Measurements from ENCODE around the gene PPIA.
A peak's percentile ranks its signal among the peaks of the same experiment; 100 is the strongest.
"Not testable (repeated sequence)": the region's sequence is repeated elsewhere in the genome, so short reads cannot be mapped to it uniquely, and the experiment has no call there.

The PPIA gene

GRCh38 chr7:44787762-44788161 lies 8.7 kb upstream of the PPIA start:
- no peak overlapping the region for H3K27ac Mint-ChIP-seq
- no peaks in the 10 kb centered on the region for H3K4me1 Mint-ChIP-seq (ENCODE audit: low read depth)
- H3K4me3 Mint-ChIP-seq = no peak overlapping the region
- no peaks in the 10 kb centered on the region for H3K36me3 Mint-ChIP-seq (ENCODE audit: low read depth)
- H3K9me3 Mint-ChIP-seq = peaks cover 6% of the 10 kb centered on the region
- DNase-seq (ENCODE audit: low spot score) = no peak
- H3K27me3 Mint-ChIP-seq (ENCODE audit: low read depth) = no peaks in the 10 kb centered on the region

GRCh38 chr7:44789990-44790389 lies 6.5 kb upstream of the PPIA start:
- H3K36me3 Mint-ChIP-seq (ENCODE audit: low read depth) = no peaks in the 10 kb centered on the region
- H3K9me3 Mint-ChIP-seq = no peaks in the 10 kb centered on the region
- no peak overlapping the region for H3K27ac Mint-ChIP-seq
- peaks cover 2% of the 10 kb centered on the region for H3K4me1 Mint-ChIP-seq (ENCODE audit: low read depth)
- no peaks in the 10 kb centered on the region for H3K27me3 Mint-ChIP-seq (ENCODE audit: low read depth)
- H3K4me3 Mint-ChIP-seq = no peak overlapping the region
- DNase-seq (ENCODE audit: low spot score) = no peak

GRCh38 chr7:44791278-44792219 lies 4.9 kb upstream of the PPIA start:
- no peak for DNase-seq (ENCODE audit: low spot score)
- Mint-ChIP-seq H3K4me1 (ENCODE audit: low read depth) (peaks cover 2% of the 10 kb centered on the region), H3K36me3 (ENCODE audit: low read depth) (no peaks in the 10 kb centered on the region), H3K27ac (no peak overlapping the region), H3K4me3 (no peak overlapping the region), H3K27me3 (ENCODE audit: low read depth) (no peaks in the 10 kb centered on the region), H3K9me3 (no peaks in the 10 kb centered on the region)

- H3K9me3 Mint-ChIP-seq = no peaks in the 10 kb centered on the region
- H3K27me3 Mint-ChIP-seq (ENCODE audit: low read depth) = no peaks in the 10 kb centered on the region
- no peak overlapping the region for H3K27ac Mint-ChIP-seq
- peaks cover 20% of the 10 kb centered on the region for H3K36me3 Mint-ChIP-seq (ENCODE audit: low read depth)
- peaks cover 12% of the 10 kb centered on the region for H3K4me1 Mint-ChIP-seq (ENCODE audit: low read depth)
- no peak for DNase-seq (ENCODE audit: low spot score)
- no peak overlapping the region for H3K4me3 Mint-ChIP-seq
Observed at GRCh38 chr7:44793919-44794318, 2.6 kb upstream of the PPIA start.

GRCh38 chr7:44794331-44794730 lies 2.1 kb upstream of the PPIA start:
- Mint-ChIP-seq H3K36me3 (ENCODE audit: low read depth) (peaks cover 22% of the 10 kb centered on the region), H3K4me1 (ENCODE audit: low read depth) (peaks cover 13% of the 10 kb centered on the region), H3K9me3 (no peaks in the 10 kb centered on the region), H3K4me3 (no peak overlapping the region), H3K27ac (no peak overlapping the region), H3K27me3 (ENCODE audit: low read depth) (no peaks in the 10 kb centered on the region)
- no peak for DNase-seq (ENCODE audit: low spot score)

GRCh38 chr7:44796034-44796503 lies 412 bp upstream of the PPIA start:
- DNase-seq (ENCODE audit: low spot score) = no peak
- Mint-ChIP-seq H3K4me1 (ENCODE audit: low read depth) (peaks cover 26% of the 10 kb centered on the region), H3K27ac (peak overlapping the region; percentile 97), H3K36me3 (ENCODE audit: low read depth) (peaks cover 39% of the 10 kb centered on the region), H3K9me3 (no peaks in the 10 kb centered on the region), H3K27me3 (ENCODE audit: low read depth) (no peaks in the 10 kb centered on the region), H3K4me3 (peak overlapping the region; percentile 97)

GRCh38 chr7:44797329-44798258 lies 1.1 kb downstream of the PPIA start:
- no peaks in the 10 kb centered on the region for H3K27me3 Mint-ChIP-seq (ENCODE audit: low read depth)
- peaks cover 54% of the 10 kb centered on the region for H3K36me3 Mint-ChIP-seq (ENCODE audit: low read depth)
- H3K4me3 Mint-ChIP-seq = peak overlapping the region; percentile 97
- H3K27ac Mint-ChIP-seq = peak overlapping the region; percentile 97
- H3K9me3 Mint-ChIP-seq = no peaks in the 10 kb centered on the region
- peak; percentile 82 for DNase-seq (ENCODE audit: low spot score)
- peaks cover 27% of the 10 kb centered on the region for H3K4me1 Mint-ChIP-seq (ENCODE audit: low read depth)

- H3K36me3 Mint-ChIP-seq (ENCODE audit: low read depth) = peaks cover 59% of the 10 kb centered on the region
- H3K9me3 Mint-ChIP-seq = no peaks in the 10 kb centered on the region
- DNase-seq (ENCODE audit: low spot score) = no peak
- H3K27me3 Mint-ChIP-seq (ENCODE audit: low read depth) = no peaks in the 10 kb centered on the region
- H3K27ac Mint-ChIP-seq = no peak overlapping the region
- H3K4me3 Mint-ChIP-seq = peak overlapping the region; percentile 97
- H3K4me1 Mint-ChIP-seq (ENCODE audit: low read depth) = peaks cover 27% of the 10 kb centered on the region
Observed at GRCh38 chr7:44798649-44799305, 2.3 kb downstream of the PPIA start.

GRCh38 chr7:44799939-44800338 lies 3.5 kb downstream of the PPIA start:
- no peak for DNase-seq (ENCODE audit: low spot score)
- peaks cover 25% of the 10 kb centered on the region for H3K4me1 Mint-ChIP-seq (ENCODE audit: low read depth)
- peak overlapping the region; percentile 39 for H3K4me3 Mint-ChIP-seq
- peaks cover 60% of the 10 kb centered on the region for H3K36me3 Mint-ChIP-seq (ENCODE audit: low read depth)
- H3K27me3 Mint-ChIP-seq (ENCODE audit: low read depth) = no peaks in the 10 kb centered on the region
- no peaks in the 10 kb centered on the region for H3K9me3 Mint-ChIP-seq
- H3K27ac Mint-ChIP-seq = peak overlapping the region; percentile 8

- Mint-ChIP-seq H3K27ac (no peak overlapping the region), H3K36me3 (ENCODE audit: low read depth) (peaks cover 60% of the 10 kb centered on the region), H3K27me3 (ENCODE audit: low read depth) (no peaks in the 10 kb centered on the region), H3K4me1 (ENCODE audit: low read depth) (peaks cover 25% of the 10 kb centered on the region), H3K9me3 (no peaks in the 10 kb centered on the region), H3K4me3 (no peak overlapping the region)
- DNase-seq (ENCODE audit: low spot score) = no peak
Observed at GRCh38 chr7:44801890-44802289, 5.4 kb downstream of the PPIA start.

GRCh38 chr7:44802418-44803025 lies 6.0 kb downstream of the PPIA start:
- H3K27me3 Mint-ChIP-seq (ENCODE audit: low read depth) = no peaks in the 10 kb centered on the region
- H3K36me3 Mint-ChIP-seq (ENCODE audit: low read depth) = peaks cover 55% of the 10 kb centered on the region
- H3K9me3 Mint-ChIP-seq = no peaks in the 10 kb centered on the region
- no peak overlapping the region for H3K4me3 Mint-ChIP-seq
- no peak overlapping the region for H3K27ac Mint-ChIP-seq
- peaks cover 24% of the 10 kb centered on the region for H3K4me1 Mint-ChIP-seq (ENCODE audit: low read depth)
- no peak for DNase-seq (ENCODE audit: low spot score)

GRCh38 chr7:44803828-44804519 lies 7.5 kb downstream of the PPIA start:
- Mint-ChIP-seq H3K36me3 (ENCODE audit: low read depth) (peaks cover 40% of the 10 kb centered on the region), H3K4me1 (ENCODE audit: low read depth) (peaks cover 14% of the 10 kb centered on the region)
- DNase-seq (ENCODE audit: low spot score); H3K9me3 Mint-ChIP-seq; H3K4me3 Mint-ChIP-seq; H3K27ac Mint-ChIP-seq; H3K27me3 Mint-ChIP-seq (ENCODE audit: low read depth): not testable (repeated sequence)

GRCh38 chr7:44805950-44806349 lies 9.5 kb downstream of the PPIA start:
- H3K4me1 Mint-ChIP-seq (ENCODE audit: low read depth) = peaks cover 4% of the 10 kb centered on the region
- no peak for DNase-seq (ENCODE audit: low spot score)
- no peak overlapping the region for H3K4me3 Mint-ChIP-seq
- peaks cover 23% of the 10 kb centered on the region for H3K36me3 Mint-ChIP-seq (ENCODE audit: low read depth)
- no peak overlapping the region for H3K27ac Mint-ChIP-seq
- H3K27me3 Mint-ChIP-seq (ENCODE audit: low read depth) = no peaks in the 10 kb centered on the region
- no peaks in the 10 kb centered on the region for H3K9me3 Mint-ChIP-seq
